Measurements from ENCODE around the gene NELFE. TPM values are rescaled to one million over a fixed set of nuclear protein-coding genes. Genes with fewer than 3 reads are reported as not detected.

NELFE gene, protein sequence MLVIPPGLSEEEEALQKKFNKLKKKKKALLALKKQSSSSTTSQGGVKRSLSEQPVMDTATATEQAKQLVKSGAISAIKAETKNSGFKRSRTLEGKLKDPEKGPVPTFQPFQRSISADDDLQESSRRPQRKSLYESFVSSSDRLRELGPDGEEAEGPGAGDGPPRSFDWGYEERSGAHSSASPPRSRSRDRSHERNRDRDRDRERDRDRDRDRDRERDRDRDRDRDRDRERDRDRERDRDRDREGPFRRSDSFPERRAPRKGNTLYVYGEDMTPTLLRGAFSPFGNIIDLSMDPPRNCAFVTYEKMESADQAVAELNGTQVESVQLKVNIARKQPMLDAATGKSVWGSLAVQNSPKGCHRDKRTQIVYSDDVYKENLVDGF
- 118 and 128 TPM in 2 replicates for total RNA-seq

DNA sequence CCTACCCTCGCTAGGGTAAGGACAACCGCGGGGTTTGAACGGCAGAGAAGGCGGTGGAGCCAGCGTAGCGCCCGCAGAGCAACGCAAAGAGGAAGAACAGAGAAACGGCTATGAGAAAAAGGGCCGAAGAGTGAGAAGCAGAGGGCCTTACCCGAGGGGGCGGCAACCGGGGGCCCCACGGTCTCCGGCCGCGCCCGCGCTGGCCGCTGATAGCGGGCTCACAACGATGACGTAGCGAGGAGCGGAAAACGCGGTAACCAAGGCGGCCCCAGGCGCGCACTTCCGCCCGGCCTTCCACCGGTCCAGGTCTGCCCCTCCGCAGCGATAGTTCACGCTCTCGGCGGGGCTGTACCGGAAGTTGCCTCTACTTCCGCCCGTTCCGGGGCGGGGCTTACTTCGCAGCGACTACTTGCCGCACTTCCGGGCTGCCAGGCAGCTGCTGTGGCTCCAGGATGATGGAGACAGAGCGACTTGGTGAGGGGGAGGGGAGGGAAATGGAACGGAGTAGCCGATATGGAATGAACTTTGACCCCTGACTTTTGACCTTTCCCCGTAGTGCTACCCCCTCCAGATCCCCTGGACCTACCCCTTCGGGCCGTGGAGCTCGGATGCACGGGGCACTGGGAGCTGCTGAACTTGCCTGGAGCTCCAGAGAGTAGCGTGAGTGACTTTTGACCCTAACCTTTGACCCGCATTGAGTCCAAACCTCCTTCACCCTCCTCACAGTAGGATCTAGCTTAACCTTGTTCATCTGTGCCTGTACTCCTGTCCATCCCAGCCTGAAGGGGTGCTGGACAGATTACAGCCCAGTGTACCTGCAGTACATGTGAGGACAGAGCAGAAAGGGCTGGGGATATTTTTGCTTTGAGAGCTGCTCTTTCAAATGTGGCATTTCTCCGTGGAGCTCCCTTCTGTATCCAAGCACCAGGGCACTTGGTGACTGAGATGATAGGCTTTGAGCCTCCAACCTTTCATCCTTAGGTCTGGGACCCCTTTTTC is at the start of gene NELFE, which contains the start of gene SKIC2:
Gene NELFE (minus strand): TSS at position 231 of the 999 bp plus-strand sequence. CDS start 525 bp downstream, outside the sequence.
Gene SKIC2 (plus strand): TSS at position 435 of the 999 bp plus-strand sequence. CDS start 18 bp downstream, at position 453.

DNA sequence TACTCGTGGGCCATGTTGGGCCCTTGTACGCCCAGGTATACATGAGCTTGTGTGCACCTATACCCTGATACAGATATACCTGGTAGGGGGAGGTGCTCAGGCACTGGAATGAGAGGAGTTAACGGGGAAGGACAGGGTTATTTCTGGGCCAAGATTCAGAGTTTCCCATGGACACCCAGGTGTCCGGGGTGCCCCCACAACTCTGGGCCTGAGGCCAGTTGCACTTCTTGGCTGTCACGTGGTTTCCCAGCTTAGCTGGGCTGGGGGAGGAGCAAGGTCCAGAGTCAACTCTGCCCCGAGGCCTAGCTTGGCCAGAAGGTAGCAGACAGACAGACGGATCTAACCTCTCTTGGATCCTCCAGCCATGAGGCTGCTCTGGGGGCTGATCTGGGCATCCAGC is 23.0 kb upstream of the NELFE start, which contains the start of gene C4A:
Gene C4A (plus strand): TSS at position 314 of the 400 bp plus-strand sequence. CDS start 51 bp downstream, at position 365.

DNA sequence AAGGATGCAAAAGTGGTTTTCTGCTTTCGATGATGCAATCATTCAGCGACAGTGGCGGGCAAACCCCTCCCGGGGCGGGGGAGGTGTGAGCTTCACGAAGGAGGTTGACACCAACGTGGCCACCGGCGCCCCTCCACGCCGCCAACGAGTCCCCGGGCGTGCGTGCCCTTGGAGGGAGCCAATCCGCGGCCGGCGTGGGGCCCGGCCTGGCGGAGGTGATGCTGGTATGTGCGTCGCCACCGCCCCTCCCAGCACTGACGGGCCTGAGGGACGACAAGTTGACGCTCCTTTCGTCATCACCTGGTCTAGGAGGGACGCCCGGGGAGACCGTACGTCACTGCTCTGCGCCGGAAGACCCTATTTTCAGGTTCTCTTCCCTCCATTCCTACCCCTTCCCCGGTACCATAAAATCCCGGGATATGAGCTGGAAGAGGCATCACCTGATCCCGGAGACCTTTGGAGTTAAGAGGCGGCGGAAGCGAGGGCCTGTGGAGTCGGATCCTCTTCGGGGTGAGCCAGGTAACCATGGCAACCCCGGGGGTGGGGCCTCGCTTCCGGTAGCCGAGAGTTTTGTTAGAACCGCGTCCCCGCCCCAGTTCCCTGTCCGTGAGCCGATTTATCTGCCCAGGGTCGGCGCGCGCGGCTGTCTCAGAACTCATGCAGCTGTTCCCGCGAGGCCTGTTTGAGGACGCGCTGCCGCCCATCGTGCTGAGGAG is 13.4 kb upstream of the NELFE start, which contains the start of gene DXO:
Gene DXO (minus strand): TSS at position 146 of the 716 bp plus-strand sequence. CDS start 463 bp downstream, outside the sequence.

DNA sequence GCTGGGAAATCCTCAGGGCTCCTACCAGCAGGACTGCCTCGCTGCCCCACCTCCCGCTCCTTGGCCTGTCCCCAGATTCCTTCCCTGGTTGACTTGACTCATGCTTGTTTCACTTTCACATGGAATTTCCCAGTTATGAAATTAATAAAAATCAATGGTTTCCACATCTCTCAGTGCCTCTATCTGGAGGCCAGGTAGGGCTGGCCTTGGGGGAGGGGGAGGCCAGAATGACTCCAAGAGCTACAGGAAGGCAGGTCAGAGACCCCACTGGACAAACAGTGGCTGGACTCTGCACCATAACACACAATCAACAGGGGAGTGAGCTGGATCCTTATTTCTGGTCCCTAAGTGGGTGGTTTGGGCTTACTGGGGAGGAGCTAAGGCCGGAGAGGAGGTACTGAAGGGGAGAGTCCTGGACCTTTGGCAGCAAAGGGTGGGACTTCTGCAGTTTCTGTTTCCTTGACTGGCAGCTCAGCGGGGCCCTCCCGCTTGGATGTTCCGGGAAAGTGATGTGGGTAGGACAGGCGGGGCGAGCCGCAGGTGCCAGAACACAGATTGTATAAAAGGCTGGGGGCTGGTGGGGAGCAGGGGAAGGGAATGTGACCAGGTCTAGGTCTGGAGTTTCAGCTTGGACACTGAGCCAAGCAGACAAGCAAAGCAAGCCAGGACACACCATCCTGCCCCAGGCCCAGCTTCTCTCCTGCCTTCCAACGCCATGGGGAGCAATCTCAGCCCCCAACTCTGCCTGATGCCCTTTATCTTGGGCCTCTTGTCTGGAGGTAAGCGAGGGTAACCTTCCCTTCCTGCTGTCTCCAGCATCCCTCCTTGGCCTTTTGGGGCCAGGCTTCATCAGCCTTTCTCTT is 13.0 kb downstream of the NELFE start, which contains the start of gene CFB:
Gene CFB (plus strand): TSS at position 589 of the 863 bp plus-strand sequence. CDS start 127 bp downstream, at position 716.

DNA sequence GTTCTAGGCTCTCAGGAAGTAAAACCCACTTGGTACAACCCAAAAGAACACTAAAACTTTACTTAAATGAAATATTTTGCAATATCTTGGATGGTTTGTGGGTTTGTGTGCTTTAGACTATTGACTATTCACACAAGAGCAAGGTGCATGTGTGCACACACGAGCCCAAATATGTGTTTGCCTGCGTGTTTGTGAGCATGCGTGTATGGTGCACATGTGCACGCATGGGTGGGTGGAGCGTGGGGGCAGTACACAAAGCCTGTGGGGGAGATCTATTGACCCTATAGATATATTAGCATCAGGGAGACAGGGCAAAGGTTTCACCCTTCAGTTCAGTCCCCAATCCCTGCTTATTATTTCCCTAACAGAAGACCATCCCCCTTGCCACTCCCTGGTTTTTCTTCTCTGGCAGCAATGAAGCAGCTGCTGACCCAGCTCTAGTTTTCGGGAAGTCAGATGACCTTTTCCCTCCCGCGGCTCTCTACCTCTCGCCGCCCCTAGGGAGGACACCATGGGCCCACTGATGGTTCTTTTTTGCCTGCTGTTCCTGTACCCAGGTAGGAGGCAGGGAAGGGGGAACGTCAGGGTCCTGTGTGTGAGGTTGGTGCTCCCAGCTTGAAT is 31.4 kb downstream of the NELFE start, which contains the start of gene C2:
Gene C2 (plus strand): TSS at position 476 of the 621 bp plus-strand sequence. CDS start 36 bp downstream, at position 512.

Other genes with a start within 250 kb of the NELFE start
- gene LY6G6D, start 243.6 kb downstream of the NELFE start, total RNA-seq = not detected in 2 replicates
- gene LY6G6C, start 237.2 kb downstream of the NELFE start, total RNA-seq = not detected in 2 replicates
- gene MPIG6B, start 235.6 kb downstream of the NELFE start, total RNA-seq = not detected in 2 replicates
- gene DDAH2, start 229.7 kb downstream of the NELFE start, total RNA-seq = 68.5 and 79.6 TPM in 2 replicates
- gene CLIC1, start 222.4 kb downstream of the NELFE start, total RNA-seq = 865 and 1,138 TPM in 2 replicates
- 7.1 and 7.9 TPM in 2 replicates for gene MSH5, start 219.0 kb downstream of the NELFE start, total RNA-seq
- 0.65 TPM in 1 of 2 replicates, not detected in the other for gene SAPCD1, start 196.3 kb downstream of the NELFE start, total RNA-seq
- not detected in 2 replicates for gene VWA7, start 181.6 kb downstream of the NELFE start, total RNA-seq
- gene VARS1, start 163.2 kb downstream of the NELFE start, total RNA-seq = 50.3 and 57.1 TPM in 2 replicates
- gene LSM2, start 152.0 kb downstream of the NELFE start, total RNA-seq = 57.2 and 65.0 TPM in 2 replicates
- 0.76 and 0.97 TPM in 2 replicates for gene HSPA1L, start 143.7 kb downstream of the NELFE start, total RNA-seq
- 43.5 and 61.9 TPM in 2 replicates for gene HSPA1A, start 143.4 kb downstream of the NELFE start, total RNA-seq
- 60.1 and 104 TPM in 2 replicates for gene HSPA1B, start 131.2 kb downstream of the NELFE start, total RNA-seq
- gene NEU1, start 96.2 kb downstream of the NELFE start, total RNA-seq = 58.1 and 93.8 TPM in 2 replicates
- gene SLC44A4, start 80.0 kb downstream of the NELFE start, total RNA-seq = 0.15 and 0.32 TPM in 2 replicates
- gene EHMT2, start 61.3 kb downstream of the NELFE start, total RNA-seq = 36.4 and 43.8 TPM in 2 replicates
- gene ZBTB12, start 56.9 kb downstream of the NELFE start, total RNA-seq = 2.6 and 2.9 TPM in 2 replicates
- gene C2, start 31.3 kb downstream of the NELFE start, total RNA-seq = not detected in 2 replicates
- gene CFB, start 12.9 kb downstream of the NELFE start, total RNA-seq = 1.3 and 7.9 TPM in 2 replicates
- gene SKIC2, start 204 bp upstream of the NELFE start, total RNA-seq = 33.7 and 49.4 TPM in 2 replicates
- gene DXO, start 13.2 kb upstream of the NELFE start, total RNA-seq = 10.6 and 12.7 TPM in 2 replicates
- gene C4A, start 23.1 kb upstream of the NELFE start, total RNA-seq = 0.65 and 0.91 TPM in 2 replicates
- gene C4B, start 55.8 kb upstream of the NELFE start, total RNA-seq = 0.32 and 1.1 TPM in 2 replicates
- not detected in 2 replicates for gene CYP21A2, start 79.4 kb upstream of the NELFE start, total RNA-seq
- under 0.01 and 0.15 TPM in 2 replicates for gene TNXB, start 150.4 kb upstream of the NELFE start, total RNA-seq
- 15.3 and 15.7 TPM in 2 replicates for gene ATF6B, start 169.3 kb upstream of the NELFE start, total RNA-seq
- 7.4 and 9.7 TPM in 2 replicates for gene FKBPL, start 171.3 kb upstream of the NELFE start, total RNA-seq
- under 0.01 and 0.30 TPM in 2 replicates for gene PRRT1, start 193.0 kb upstream of the NELFE start, total RNA-seq
- 22.2 and 36.1 TPM in 2 replicates for gene PPT2, start 195.2 kb upstream of the NELFE start, total RNA-seq
- gene EGFL8, start 205.6 kb upstream of the NELFE start, total RNA-seq = 0.65 and 1.4 TPM in 2 replicates
- 5.3 and 8.1 TPM in 2 replicates for gene AGPAT1, start 217.1 kb upstream of the NELFE start, total RNA-seq
- gene RNF5, start 219.4 kb upstream of the NELFE start, total RNA-seq = 44.2 and 47.7 TPM in 2 replicates
- under 0.01 and 0.46 TPM in 2 replicates for gene AGER, start 225.3 kb upstream of the NELFE start, total RNA-seq
- 48.5 and 59.4 TPM in 2 replicates for gene PBX2, start 231.2 kb upstream of the NELFE start, total RNA-seq
- gene GPSM3, start 233.7 kb upstream of the NELFE start, total RNA-seq = 3.8 and 5.2 TPM in 2 replicates

Measured in epithelial cell of umbilical artery (primary cell).